Hematopoietic multipotent progenitor cell treated with erythropoietin and hydrocortisone succinate and interleukin-3 and kit ligand, for 4 days (in vitro differentiated cells): ENCODE data around the gene DNER.
"Not testable (repeated sequence)": the region's sequence is repeated elsewhere in the genome, so short reads cannot be mapped to it uniquely, and the experiment has no call there.

Experiments
- DNase-seq: peaks from one replicate; pipeline ENCODE4 v3.0.0-alpha.2; 2015

DNER gene

GRCh38 chr2:229614021-229614420, 100.3 kb downstream of the DNER start:
- DNase-seq: not testable (repeated sequence)

- DNase-seq: no peak
Observed at GRCh38 chr2:229612384-229612971, 101.9 kb downstream of the DNER start.

- DNase-seq: no peak
Observed at GRCh38 chr2:229611360-229611759, 103.0 kb downstream of the DNER start.

- no peak for DNase-seq
Observed at GRCh38 chr2:229610872-229611271, 103.5 kb downstream of the DNER start.

- no peak for DNase-seq
Observed at GRCh38 chr2:229610333-229610732, 104.0 kb downstream of the DNER start.

- DNase-seq: no peak
Observed at GRCh38 chr2:229601936-229602335, 112.4 kb downstream of the DNER start.

- no peak for DNase-seq
Observed at GRCh38 chr2:229601396-229601795, 113.0 kb downstream of the DNER start.

GRCh38 chr2:229598227-229598626, 116.1 kb downstream of the DNER start:
- DNase-seq: no peak

- DNase-seq: no peak
Observed at GRCh38 chr2:229596796-229597195, 117.6 kb downstream of the DNER start.

- DNase-seq: no peak
Observed at GRCh38 chr2:229591611-229592010, 122.7 kb downstream of the DNER start.

GRCh38 chr2:229586746-229587705, 127.3 kb downstream of the DNER start:
- DNase-seq: peak; percentile 65

- no peak for DNase-seq
Observed at GRCh38 chr2:229586012-229586411, 128.3 kb downstream of the DNER start.

- DNase-seq: no peak
Observed at GRCh38 chr2:229582151-229582550, 132.2 kb downstream of the DNER start.

GRCh38 chr2:229578052-229578846, 136.1 kb downstream of the DNER start:
- no peak for DNase-seq

GRCh38 chr2:229575569-229576315, 138.6 kb downstream of the DNER start:
- DNase-seq: no peak

GRCh38 chr2:229572507-229573271, 141.7 kb downstream of the DNER start:
- DNase-seq: no peak

GRCh38 chr2:229571243-229571642, 143.1 kb downstream of the DNER start:
- DNase-seq: no peak

GRCh38 chr2:229566370-229566769, 148.0 kb downstream of the DNER start:
- DNase-seq: no peak

GRCh38 chr2:229564300-229564907, 150.0 kb downstream of the DNER start:
- no peak for DNase-seq

GRCh38 chr2:229563388-229563787, 151.0 kb downstream of the DNER start:
- no peak for DNase-seq

GRCh38 chr2:229562472-229563127, 151.8 kb downstream of the DNER start:
- no peak for DNase-seq
